ENCODE measurements around the gene TNFRSF9.
"Not testable (repeated sequence)": the region's sequence is repeated elsewhere in the genome, so short reads cannot be mapped to it uniquely, and the experiment has no call there.

TNFRSF9 gene

DNA sequence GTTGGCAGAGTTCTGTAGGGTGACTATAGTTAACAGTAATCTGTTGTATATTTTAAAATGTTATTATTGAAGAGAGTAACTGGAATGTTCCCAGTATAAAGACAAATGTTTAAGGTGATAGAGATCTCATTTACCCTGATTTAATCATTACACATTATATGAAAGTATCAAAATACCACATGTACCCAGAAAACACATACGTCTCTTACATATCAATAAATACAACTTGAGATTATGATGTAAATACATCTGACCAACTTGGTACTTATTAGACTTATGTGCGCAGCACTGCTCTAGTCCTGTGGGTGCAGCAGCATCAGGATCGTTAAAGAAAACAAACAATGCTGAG is 20.2 kb upstream of the TNFRSF9 start:
- DNase-seq, result no peak

DNA sequence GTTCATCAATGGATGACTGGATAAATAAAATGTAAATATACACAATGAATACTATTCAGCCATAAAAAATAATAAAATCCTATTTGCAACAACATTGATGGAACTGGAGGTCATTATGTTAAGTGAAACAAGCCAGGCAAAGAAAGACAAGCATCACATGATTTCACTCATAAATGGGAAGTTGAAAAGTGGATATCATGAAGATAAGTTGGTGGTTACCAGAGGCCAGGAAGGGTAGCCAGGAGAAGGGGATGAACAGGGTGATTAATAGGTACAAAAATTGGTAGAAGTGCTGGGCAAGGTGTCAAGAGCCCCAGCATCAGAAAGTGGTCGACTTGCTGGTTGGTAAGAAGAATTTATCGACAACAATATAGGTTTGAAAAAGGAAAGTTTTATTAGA is 19.5 kb upstream of the TNFRSF9 start:
- DNase-seq, result no peak

DNA sequence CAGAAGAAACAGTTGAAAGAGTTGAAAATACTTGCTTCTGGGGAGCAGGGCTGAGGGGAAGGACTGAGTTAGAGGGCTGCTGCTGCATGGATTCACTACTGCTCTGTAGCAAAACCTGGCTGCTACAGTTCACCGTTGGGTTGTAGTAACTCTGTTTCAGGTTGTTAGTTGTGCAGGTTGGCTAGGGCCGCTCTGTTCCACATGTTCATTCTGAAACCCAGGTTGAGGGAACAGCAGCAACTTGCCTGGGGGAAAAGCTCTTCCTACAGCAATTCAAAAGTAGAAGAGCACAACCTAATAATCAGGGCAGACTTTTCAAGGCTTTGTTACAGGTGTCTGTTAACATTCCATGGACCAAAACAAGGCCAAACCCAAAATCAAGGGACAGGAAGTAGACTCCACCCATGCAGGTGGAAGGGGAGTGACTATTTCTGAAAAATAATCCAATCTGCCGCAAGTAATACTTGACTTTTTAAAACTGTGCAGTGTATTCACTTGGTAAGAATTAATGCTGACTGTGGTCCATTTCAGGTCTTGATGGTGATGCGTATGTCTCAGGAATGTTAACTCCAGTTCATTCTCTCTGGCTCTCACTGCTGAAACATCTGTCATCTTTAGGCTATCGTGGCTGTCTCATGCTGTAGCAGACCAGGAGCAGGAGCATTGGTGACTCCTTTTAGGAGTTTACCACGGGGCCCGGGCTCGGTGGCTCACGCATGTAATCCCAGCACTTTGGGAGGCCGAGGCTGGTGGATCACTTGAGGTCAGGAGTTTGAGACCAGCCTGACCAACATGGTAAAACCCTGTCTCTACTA is 15.8 kb upstream of the TNFRSF9 start:
- no peak for DNase-seq

DNA sequence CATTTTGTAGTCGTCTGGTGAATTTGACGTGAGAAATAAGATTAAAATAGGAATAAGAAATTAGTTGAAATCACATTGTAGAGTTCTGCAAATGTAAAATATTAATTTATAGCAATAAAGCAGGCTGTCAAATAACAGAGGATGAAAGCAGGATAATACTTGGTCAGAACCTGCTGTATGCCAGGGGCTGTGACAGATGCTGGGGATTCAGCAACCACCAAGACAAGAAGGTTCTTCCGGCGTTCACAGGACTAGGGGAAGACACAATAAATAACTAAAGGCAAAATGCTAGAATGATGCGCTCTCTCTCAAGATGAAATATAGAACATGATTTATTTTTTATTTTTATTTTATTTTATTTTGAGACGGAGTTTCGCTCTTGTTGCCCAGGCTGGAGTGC is 14.0 kb upstream of the TNFRSF9 start:
- no peak for DNase-seq

DNA sequence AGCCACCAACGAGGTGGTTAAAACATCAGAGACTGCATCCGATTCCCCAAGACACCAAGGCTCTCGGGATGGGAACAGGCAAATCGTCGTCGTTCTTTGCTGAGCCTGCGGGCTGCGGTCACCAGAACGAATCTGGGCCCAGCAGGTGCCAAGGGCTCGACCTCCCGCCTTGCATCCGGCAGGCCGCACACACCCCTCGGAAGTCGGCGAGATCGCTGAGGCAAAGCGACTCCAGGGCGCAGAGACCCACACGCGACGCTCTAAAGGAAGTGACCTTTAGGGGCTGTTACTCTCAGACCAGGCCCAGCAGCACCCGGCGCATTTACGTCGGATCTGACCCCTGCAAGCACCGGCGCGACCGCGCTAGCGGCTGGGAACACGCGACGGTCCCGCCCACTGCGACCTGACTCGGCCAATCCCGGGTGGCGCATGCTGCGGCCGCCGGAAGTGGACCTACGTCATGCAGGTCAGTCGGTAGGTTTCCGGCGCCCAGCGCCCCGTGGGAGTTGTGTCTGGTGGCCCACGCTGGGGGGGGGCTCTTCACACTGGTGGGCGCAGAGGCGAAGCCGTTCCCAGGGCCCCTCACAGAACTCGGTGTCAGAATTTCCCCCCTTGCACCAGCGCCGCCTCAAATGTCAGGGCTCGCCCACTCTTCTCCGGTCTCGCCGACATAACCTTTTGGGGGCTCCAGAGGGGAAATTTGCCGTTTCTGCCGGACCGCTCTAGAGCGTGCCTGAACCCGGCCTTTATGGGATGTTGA is 13.4 kb upstream of the TNFRSF9 start:
- peak; percentile 85 for DNase-seq

DNA sequence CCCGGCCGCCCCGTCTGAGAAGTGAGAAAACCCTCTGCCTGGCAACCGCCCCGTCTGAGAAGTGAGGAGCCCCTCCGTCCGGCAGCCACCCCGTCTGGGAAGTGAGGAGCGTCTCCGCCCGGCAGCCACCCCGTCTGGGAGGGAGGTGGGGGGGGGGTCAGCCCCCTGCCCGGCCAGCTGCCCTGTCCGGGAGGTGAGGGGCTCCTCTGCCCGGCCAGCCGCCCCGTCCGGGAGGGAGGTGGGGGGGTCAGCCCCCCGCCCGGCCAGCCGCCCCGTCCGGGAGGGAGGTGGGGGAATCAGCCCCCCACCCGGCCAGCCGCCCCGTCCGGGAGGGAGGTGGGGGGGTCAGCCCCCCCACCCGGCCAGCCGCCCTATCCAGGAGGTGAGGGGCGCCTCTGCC is 12.2 kb upstream of the TNFRSF9 start:
- DNase-seq, result not testable (repeated sequence)

DNA sequence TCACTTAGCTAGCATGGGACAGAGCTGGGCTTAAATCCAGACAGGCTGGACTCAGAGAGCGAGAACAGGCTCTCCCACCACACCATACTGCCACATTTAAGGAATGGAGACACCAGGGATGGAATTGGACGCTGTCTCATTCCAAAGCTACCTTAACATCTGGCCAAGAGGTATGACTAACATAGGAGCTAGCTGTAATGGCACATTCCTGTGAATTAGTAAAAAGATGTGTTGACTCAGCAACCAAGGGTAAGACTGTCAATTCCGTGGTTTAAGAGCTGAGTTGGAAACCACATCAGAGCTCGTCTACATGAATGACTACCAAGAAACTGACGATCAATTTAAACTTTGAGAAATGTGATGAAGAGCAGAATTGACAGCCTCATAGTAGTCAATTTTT is 8.3 kb upstream of the TNFRSF9 start:
- peak; percentile 34 for DNase-seq

DNA sequence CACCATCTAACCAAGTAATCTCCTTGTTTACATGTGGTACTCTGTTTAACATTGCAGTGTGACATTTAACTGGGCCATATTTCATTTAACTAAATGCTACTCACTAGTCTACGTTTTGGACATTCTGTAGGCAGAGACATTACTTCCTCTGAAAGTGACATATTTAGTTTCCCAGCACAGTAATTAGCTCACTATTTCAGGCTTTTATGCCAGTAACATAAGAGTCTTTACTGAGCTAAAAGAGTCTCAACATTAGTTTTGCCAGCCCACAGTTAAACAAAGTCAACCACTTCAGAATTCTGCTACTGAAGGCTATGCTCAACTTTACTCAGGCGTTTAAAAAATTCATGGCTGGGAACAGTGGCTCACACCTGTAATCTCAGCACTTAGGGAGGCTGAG is 2.6 kb upstream of the TNFRSF9 start:
- DNase-seq, result no peak

DNA sequence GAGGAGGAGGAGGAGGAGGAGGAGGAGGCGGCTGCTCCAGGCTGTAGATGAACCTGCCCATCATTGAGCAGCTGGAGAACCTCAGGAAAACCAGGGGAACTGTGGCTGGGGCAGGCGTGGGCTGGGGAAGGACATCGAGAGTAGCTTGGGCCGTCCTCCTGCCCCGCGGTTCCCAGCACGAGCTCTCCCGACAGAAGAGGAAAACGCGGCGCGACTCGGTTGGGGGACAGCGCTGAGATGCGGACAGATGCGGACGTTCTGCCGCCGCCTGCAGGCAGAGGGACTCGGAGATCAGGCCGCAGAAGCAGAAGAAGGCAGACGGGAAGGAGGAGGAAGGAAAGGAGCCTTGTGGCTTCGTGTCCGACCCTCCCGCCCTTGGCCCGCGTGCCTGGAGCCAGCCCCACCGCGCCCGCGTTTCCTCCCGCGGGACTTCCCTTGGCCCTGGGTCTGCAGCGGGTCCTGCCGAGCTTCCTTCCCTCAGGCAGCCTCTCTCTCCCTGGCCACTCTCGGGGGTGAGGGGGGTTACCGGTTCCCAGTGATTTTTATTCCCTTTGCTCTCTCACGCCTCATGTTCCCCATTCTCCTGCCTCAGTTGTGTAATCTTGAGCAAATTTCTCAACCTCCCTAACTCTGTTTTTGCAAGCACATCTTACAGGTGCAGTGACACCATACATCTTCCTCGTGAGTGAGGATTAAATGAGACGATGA is 1.7 kb upstream of the TNFRSF9 start:
- DNase-seq, result no peak

DNA sequence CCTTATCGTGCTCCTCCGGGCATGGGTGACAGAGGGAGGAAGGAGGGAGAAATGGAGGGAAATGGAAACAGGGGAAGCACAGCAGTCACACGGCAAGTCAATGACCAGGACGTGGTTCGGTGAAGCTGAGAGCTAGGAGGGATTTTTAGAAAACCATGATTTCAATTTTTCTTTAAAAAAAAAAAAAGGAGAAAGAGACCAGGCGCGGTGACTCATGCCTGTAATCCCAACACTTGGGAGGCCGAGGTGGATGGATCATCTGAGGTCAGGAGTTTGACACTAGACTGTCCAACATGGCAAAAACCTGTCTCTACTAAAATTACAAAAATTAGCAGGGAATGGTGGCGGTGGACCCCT is 776 bp upstream of the TNFRSF9 start:
- DNase-seq, result no peak

DNA sequence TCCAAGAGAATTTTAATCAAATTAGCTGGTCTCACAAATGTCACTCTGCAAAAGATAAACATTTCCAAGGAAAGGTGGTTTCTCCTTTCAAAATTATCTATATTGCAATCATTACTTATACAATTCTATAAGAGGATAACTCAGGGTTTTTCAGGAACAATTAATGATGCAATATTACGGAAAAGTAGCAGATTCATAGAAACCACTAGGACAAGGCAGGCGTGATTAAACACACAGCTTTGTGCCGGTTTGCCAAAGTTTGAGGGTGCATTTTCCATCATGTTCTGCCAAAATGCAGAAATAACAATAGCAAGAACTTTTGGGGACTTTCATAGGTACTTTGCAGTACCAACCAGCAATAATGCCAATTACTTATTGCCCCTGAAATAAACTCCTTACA is 605 bp downstream of the TNFRSF9 start:
- DNase-seq, result no peak

DNA sequence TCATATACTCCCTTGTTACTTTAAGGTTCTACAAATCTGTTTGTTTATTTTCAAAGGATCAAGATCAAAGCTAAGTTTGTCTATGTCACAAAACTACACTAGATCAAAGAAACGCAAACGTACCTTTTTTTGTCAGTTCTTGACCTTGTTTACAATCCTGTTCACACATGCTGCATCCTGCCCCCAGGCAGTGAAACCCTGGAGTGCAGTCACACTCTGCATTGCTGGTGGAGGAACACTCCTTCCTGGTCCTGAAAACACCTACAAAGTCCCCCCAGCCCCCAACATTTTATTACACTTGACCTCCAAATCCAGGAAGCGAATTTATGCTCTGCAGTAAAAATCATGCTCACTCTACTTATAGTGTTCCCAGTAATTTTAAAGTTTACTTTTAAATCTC is 2.6 kb downstream of the TNFRSF9 start:
- no peak for DNase-seq

DNA sequence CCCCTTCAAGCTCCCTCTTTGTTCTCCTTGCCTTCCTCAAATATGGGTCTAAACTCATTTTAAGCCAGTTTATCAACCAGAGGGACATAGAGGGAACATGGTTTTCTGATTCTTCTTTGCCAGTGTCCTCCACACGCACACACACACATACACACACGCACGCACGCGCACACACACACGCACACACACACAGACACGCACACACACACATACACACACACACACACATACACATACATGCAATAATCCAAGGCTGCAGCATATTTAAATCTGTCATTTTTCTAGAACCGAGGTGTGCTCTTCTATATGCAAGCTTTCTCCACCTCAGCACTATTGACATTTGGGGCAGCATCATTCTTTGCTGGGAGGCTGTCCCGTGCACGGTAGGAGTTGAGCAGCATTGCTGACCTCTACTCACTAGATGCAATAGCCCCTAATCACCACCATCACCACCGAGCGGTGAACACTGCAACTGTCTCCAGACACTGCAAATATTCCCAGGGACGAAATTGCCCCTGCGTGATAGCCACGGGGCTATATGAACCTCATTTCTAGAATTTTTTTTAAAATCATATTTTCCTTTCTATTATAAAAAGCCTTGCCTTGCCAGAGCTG is 8.0 kb downstream of the TNFRSF9 start:
- no peak for DNase-seq

DNA sequence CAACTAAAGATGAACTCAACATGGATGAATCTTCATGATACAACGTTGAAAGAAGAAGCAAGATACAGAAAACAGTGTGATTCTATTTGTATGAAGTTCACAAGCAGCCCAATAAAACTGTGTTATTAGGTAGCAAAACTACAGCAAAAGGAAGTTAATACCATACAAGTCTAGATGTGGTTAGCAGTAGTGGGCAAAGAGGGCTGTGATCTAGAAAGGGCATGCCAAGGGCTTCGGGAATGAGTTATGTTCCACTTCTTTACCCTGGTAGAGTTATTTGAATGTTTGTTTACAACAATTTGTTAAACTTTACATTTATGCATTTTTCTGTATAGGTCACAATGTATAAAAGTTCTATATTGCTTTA is 9.2 kb downstream of the TNFRSF9 start:
- no peak for DNase-seq

DNA sequence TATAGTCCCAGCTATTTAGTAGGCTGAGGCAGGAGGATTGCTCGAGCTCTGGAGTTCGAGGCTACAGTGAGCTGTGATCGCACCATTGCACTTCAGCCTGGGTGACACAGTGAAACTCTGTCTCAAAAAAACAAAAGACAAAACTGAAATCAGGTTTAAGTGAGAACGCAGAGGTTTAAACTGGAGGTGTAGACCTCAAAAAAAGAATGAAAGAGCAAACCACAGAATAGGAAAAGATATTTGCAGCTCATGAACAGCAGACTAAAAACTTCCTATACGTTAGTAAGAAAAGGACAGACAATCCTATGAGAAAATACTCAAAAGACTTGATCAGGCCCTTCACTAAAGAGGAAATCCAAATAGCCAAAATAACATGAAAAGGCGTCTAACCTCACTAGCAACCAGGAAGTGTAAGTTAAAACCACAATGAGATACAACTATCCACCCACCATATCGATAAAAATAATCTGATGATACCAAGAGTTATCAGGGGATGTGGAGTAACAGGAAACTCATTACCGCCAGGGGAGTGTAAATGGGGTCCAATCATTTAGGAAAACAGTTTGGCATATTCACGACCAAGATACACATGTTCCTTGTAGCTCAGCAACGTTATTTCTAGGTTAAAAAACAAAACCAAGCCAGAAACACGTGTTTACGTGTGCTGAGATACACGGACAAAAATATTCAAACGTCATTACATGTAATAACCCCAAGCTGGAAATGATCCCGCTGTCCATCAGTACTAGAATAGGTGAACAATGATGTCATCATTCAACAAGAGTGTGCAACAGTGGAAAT is 9.8 kb downstream of the TNFRSF9 start:
- peak; percentile 28 for DNase-seq

DNA sequence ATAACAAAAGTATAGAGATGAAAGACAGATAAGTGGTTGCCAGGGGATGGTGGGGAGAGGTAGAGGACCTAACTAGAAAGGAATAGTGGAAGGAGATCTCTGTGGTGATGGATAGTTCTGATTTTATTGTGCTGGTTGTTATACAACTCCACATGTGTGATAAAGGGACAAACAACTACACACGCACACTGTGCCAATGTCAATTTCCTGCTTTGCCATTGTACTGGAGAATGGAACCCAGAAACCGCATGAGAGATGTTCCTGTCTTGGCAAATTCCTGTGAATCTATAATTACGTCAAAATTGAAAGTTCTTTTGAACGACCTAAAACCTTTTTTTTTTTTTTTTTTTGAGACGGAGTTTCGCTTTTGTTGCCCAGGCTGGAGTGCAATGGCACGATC is 11.0 kb downstream of the TNFRSF9 start:
- no peak for DNase-seq

DNA sequence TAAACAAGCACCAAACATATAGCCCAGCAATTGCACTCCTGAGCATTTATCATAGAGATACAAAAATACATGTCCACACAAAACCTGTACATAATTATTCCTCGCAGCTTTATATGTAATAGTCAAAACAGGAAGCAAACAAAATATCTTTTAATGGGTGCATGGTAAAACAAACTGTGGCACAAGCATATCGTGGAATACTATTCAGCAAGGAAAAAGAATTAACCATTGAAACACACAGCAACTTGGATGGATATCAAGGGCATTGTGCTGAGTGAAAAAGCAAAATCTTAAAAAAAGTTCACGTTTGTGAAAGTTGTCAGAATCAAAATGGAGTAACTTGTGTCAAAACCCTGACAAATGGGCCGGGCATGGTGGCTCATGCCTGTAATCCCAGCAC is 12.4 kb downstream of the TNFRSF9 start:
- no peak for DNase-seq

DNA sequence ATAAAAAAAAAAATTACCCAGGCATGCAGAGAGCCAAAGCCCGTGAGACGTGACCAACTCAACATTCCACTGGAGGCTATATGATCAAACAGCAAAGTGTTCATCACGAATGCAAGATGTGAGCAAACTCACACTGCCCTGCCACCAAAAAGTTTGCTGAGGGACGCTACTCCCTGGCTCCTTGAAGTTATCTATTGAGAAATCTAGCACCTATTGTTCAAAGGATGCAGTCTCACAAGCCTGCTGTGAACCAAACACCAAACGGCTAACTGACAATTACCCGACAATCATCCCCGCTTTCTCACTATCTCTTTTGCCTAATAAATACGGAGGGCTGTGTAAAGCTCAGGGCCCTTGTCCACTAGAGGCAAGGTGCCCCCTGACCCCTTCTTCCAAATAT is 13.6 kb downstream of the TNFRSF9 start:
- DNase-seq, result not testable (repeated sequence)

DNA sequence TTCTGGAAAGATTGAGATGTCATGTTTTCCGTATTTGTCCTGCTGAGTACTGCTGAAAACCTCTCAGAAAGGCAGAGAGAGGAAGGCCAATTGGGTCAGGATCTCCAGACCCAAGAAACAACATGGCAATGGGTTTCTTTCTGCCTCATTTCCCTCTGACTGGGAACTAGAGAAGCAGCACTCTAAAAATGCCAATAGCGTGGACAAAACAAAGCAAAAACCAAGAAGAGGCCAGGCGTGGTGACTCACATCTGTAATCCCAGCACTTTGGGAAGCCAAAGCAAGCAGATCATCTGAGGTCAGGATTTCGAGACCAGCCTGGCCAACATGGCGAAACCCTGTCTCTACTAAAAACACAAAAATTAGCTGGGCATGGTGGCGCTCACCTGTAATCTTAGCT is 18.3 kb downstream of the TNFRSF9 start:
- no peak for DNase-seq

DNA sequence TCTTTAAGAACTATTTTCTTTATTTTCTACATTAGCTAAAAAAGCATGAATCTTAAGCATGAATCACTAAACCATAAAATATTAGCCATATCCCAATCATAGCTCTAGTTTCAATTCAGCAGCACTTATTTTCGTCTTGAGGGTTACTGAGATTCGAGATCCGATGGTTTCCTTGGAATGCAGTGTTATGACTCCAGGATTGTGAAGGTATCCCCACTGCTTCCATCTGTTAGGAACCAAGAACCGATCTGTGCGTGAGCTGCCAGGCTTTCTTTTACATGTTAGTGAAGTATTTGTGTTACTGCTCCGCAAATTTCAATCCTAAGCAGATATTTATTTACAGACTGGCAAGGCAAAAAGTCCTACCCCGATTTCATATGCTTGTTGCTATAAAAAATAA is 18.8 kb downstream of the TNFRSF9 start:
- no peak for DNase-seq

DNA sequence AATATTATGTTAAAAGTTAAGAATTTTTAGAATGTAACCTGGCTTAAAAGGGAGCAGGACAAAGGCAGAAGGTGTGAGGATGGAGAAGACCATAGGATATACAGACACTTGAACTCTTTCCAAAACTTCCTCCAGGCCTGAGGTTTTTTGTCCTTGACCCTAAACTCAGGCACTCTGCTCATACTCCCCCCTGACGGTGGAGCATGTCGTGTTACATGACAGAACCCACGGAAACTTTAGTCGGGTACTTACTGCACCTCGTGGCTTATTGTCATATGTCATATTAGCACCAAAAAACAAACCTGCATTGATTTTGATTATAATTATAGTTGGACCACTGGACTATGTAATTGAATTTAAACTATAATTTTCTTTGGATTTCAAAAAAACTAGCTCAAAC is 20.8 kb downstream of the TNFRSF9 start:
- no peak for DNase-seq

DNA sequence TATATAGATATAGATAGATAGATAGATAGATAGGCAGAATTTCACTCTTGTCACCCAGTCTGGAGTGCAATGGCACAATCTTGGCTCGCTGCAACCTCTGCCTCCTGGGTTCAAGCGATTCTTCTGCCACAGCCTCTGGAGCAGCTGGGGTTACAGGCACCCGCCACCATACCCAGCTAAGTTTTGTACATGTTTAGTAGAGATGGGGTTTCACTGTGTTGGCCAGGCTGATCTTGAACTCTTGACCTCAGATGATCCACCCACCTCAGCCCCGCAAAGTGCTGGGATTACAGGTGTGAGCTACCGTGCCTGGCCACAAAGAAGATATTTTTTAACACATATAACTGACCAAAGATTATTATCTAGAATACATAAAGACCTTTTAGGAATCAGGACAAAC is 22.7 kb downstream of the TNFRSF9 start:
- not testable (repeated sequence) for DNase-seq

DNA sequence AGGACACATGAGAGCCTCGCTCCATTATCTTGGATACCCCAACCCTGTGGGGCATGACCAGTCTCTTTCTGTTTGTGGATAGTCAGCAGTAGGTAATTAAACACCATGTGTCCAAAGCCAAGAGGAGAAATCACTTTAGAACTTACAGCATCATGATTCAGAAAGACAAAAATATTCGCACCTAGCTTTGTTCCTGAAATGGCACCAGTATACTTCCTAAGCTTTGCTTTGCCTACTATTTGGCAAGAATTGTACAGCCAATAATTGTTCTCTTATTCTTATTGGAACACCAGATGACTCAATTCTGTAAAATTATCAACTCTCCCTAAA is 24.2 kb downstream of the TNFRSF9 start:
- DNase-seq, result no peak
